DMS114 treated with DMSO at 0.1 percent for 48 hours (cell line): ENCODE measurements around the gene BTK.
A peak's percentile ranks its signal among the peaks of the same experiment; 100 is the strongest.

Experiments
- DNase-seq: peaks from one replicate; lab custom pipeline; 2025; ENCODE audit not compliant: unreplicated experiment; lab: John Stamatoyannopoulos, UW

Gene BTK

GRCh38 chrX:101385795-101386541, at the start of gene BTK:
Gene BTK, minus strand, starts transcription at chrX:101386191. Its CDS starts 10,907 bp downstream, at chrX:101375284.
- DNase-seq: no peak

- no peak for DNase-seq
Measured at GRCh38 chrX:101430457-101431078, 44.6 kb upstream of the BTK start.

- DNase-seq: no peak
Measured at GRCh38 chrX:101429934-101430333, 43.9 kb upstream of the BTK start.

- no peak for DNase-seq
Measured at GRCh38 chrX:101427954-101428353, 42.0 kb upstream of the BTK start.

- DNase-seq: no peak
Measured at GRCh38 chrX:101419489-101419888, 33.5 kb upstream of the BTK start.

GRCh38 chrX:101417981-101418841, 32.2 kb upstream of the BTK start:
- DNase-seq: no peak

GRCh38 chrX:101417190-101417589, 31.2 kb upstream of the BTK start:
- no peak for DNase-seq

GRCh38 chrX:101416691-101417090, 30.7 kb upstream of the BTK start:
- no peak for DNase-seq

- peak; percentile 37 for DNase-seq
Measured at GRCh38 chrX:101415180-101416145, 29.5 kb upstream of the BTK start.

GRCh38 chrX:101411984-101412383, 26.0 kb upstream of the BTK start:
- DNase-seq: no peak

- DNase-seq: no peak
Measured at GRCh38 chrX:101410461-101410860, 24.5 kb upstream of the BTK start.

- no peak for DNase-seq
Measured at GRCh38 chrX:101409043-101409442, 23.1 kb upstream of the BTK start.

- DNase-seq: no peak
Measured at GRCh38 chrX:101408532-101408841, 22.5 kb upstream of the BTK start.

- DNase-seq: peak; percentile 99
Measured at GRCh38 chrX:101407748-101408531, 21.9 kb upstream of the BTK start, which contains the start of the genes GLA and HNRNPH2. Gene GLA, minus strand, starts transcription at chrX:101407925. Its CDS starts 22 bp downstream, at chrX:101407903. Gene HNRNPH2, plus strand, starts transcription at chrX:101408222. Its CDS starts 3,767 bp downstream, at chrX:101411989.

- no peak for DNase-seq
Measured at GRCh38 chrX:101407167-101407747, 21.3 kb upstream of the BTK start.

- DNase-seq: no peak
Measured at GRCh38 chrX:101399825-101400224, 13.8 kb upstream of the BTK start.

- DNase-seq: no peak
Measured at GRCh38 chrX:101398694-101399093, 12.7 kb upstream of the BTK start.

GRCh38 chrX:101397779-101398178, 11.8 kb upstream of the BTK start:
- DNase-seq: no peak

- DNase-seq: no peak
Measured at GRCh38 chrX:101395789-101396188, 9.8 kb upstream of the BTK start.
